Subcutaneous abdominal adipose tissue (tissue), 5 donors: ENCODE data around the gene SLC1A1.

Experiments
- H3K27ac ChIP-seq: one replicate; pipeline ENCODE4 v1.7.0; 2013; ENCODE audit warnings: low read depth, mild to moderate bottlenecking, inconsistent platforms, low read length, moderate library complexity
- H3K27me3 ChIP-seq, 5 donors: one replicate each; pipeline ENCODE4 v1.7.0; 2013; ENCODE audit warnings: low read length in 5 of 5, inconsistent platforms in 1 of 5; ENCODE audit not compliant: control insufficient read depth in 5 of 5, insufficient read depth in 4 of 5
- H3K36me3 ChIP-seq, 5 donors: one replicate each; pipeline ENCODE4 v1.7.0; 2013; ENCODE audit warnings: low read length in 5 of 5; ENCODE audit not compliant: control insufficient read depth in 5 of 5, insufficient read depth in 5 of 5
- H3K4me1 ChIP-seq, 5 donors: one replicate each; pipeline ENCODE4 v1.7.0; 2013; ENCODE audit warnings: low read length in 5 of 5, mild to moderate bottlenecking in 3 of 5, moderate library complexity in 1 of 5; ENCODE audit not compliant: control insufficient read depth in 5 of 5, insufficient read depth in 5 of 5
- H3K4me3 ChIP-seq, 5 donors: one replicate each; pipeline ENCODE4 v1.7.0; 2013; ENCODE audit warnings: low read length in 5 of 5, low read depth in 1 of 5
- H3K9ac ChIP-seq, 5 donors: one replicate each; pipeline ENCODE4 v1.7.0; 2013; ENCODE audit warnings: low read length in 5 of 5, mild to moderate bottlenecking in 4 of 5, moderate library complexity in 3 of 5
- H3K9me3 ChIP-seq, 5 donors: one replicate each; pipeline ENCODE4 v1.7.0; 2013; ENCODE audit warnings: low read length in 5 of 5; ENCODE audit not compliant: control insufficient read depth in 5 of 5
- donor health status: healthy.
- donor health status: healthy.
- donor health status: healthy.
- donor health status: healthy.
- donor health status: healthy.

SLC1A1 gene

GRCh38 chr9:4502444-4502843 lies 12.2 kb downstream of the SLC1A1 start:
- Histone ChIP-seq H3K27ac (no peak overlapping the region), H3K27me3 (no peaks in the 10 kb centered on the region), H3K36me3 (no peaks in the 10 kb centered on the region), H3K9me3 (no peaks in the 10 kb centered on the region), H3K4me3 (no peak overlapping the region), H3K4me1 (peaks cover 0 to 3% (median 0%) of the 10 kb centered on the region in 5 donors), H3K9ac (no peak overlapping the region)

DNA sequence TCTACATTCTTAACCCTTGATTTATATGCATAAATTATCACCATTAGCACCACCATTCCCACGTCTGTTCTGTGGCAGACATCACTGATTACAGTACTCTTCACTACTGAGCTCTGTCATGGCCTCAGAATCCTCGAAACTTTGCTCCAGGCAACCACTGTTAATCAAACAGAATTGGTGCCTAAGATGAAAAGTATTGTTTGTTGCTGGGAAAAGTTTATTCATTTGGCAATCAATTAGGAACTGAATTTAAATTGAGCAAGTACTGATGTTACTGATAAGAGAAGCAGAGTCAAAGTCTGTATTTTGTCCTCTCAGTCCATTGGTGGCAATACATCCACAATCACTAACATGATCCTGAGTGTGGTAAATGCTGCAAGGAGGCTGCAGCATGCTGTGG lies 12.8 kb downstream of the SLC1A1 start:
- H3K27me3 ChIP-seq, result no peaks in the 10 kb centered on the region
- H3K9ac ChIP-seq, result no peak overlapping the region
- no peaks in the 10 kb centered on the region for H3K9me3 ChIP-seq
- H3K36me3 ChIP-seq, result no peaks in the 10 kb centered on the region
- H3K27ac ChIP-seq, result no peak overlapping the region
- H3K4me1 ChIP-seq, result peaks cover 0 to 3% (median 0%) of the 10 kb centered on the region in 5 donors
- no peak overlapping the region for H3K4me3 ChIP-seq

DNA sequence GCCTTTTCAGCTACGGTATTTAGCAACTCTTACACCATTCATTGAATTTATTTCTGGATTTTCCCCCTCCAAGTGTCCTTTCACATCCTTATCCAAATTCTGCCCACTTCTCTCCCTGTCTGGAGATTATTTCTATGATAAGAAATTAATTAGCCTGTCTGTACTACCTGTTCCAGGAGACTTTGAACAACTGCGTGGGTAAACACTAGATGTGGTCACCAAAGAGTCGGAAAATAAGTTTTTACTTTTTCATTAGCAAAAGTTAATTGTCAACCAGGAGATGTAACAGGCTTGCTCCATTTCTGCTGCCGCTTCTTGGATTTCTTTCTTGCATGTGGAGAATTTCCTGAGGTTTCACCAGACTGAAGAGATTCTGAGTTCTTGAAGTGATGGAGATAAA lies 14.0 kb downstream of the SLC1A1 start:
- H3K27ac ChIP-seq, result no peak overlapping the region
- no peaks in the 10 kb centered on the region for H3K36me3 ChIP-seq
- H3K4me3 ChIP-seq, result no peak overlapping the region
- H3K9me3 ChIP-seq, result no peaks in the 10 kb centered on the region
- no peaks in the 10 kb centered on the region for H3K27me3 ChIP-seq
- no peak overlapping the region for H3K9ac ChIP-seq
- H3K4me1 ChIP-seq, result peaks cover 0 to 3% (median 0%) of the 10 kb centered on the region in 5 donors

DNA sequence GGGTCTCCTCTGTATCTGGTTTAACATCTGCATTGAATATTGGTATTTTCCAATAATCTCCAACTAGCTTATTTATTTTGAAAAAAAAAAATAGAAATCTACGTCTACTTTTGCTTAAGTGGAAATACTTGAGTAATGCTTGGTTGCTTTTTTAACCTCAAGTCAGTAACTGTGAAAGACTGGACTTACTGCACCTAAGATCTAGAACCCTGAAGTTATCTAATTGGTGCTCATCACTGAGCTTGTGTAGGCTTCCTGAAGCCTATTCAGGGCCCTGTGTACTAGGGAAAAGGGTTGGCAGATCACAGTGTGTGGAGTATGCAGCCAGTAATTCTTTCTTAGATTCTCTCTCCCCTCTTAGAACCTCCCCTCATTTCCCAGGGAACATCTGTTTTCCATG lies 16.2 kb downstream of the SLC1A1 start:
- no peaks in the 10 kb centered on the region for H3K4me1 ChIP-seq
- H3K9ac ChIP-seq, result no peak overlapping the region
- H3K27ac ChIP-seq, result no peak overlapping the region

DNA sequence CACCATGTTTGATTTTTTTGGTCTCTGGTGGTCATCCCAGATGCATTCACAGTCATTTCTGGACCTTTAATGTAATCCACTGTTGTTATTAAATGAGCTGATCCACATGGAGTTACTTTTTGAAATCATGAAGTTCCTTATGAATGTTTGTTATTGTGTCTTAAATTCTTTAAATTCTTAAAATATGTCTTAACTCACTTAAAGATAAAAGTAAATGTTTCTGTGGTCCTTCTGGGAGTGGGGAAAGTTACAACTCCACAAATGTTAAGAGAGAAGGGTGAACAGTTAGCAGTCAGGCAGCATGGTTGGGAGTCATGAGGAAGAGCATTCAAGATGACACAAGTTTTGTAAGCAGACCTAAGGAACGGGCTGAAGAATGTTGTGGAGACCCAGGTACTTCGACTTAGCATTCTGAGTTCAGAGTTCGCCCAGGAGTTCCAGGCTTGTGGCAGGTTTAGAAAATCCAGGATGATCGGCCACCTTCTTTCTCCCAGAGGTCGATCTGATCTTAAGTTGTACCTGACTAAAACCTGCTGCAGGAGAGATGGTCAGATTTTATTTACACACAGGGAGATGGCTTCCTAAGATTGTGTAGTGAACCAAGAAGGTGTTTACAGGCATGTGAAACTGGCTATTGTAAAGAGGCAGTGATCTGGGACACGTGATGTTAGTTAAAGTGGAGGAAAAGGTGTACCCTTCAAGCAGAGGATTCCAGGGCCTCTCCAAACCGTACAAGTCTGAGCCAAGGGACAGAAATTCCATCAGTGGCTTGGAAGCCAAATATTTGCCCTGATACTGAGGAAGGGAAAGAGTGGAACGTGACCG lies 17.2 kb downstream of the SLC1A1 start:
- Histone ChIP-seq H3K4me3 (no peak overlapping the region), H3K27ac (no peak overlapping the region), H3K27me3 (no peaks in the 10 kb centered on the region), H3K36me3 (no peaks in the 10 kb centered on the region), H3K4me1 (no peaks in the 10 kb centered on the region), H3K9ac (no peak overlapping the region), H3K9me3 (peaks cover 0 to 4% (median 0%) of the 10 kb centered on the region in 5 donors)

More for the DNA sequence above, 16.2 kb downstream of the SLC1A1 start:
- H3K4me3 ChIP-seq, result no peak overlapping the region
- peaks cover 0 to 4% (median 0%) of the 10 kb centered on the region in 5 donors for H3K9me3 ChIP-seq
- no peaks in the 10 kb centered on the region for H3K27me3 ChIP-seq
- no peaks in the 10 kb centered on the region for H3K36me3 ChIP-seq

DNA sequence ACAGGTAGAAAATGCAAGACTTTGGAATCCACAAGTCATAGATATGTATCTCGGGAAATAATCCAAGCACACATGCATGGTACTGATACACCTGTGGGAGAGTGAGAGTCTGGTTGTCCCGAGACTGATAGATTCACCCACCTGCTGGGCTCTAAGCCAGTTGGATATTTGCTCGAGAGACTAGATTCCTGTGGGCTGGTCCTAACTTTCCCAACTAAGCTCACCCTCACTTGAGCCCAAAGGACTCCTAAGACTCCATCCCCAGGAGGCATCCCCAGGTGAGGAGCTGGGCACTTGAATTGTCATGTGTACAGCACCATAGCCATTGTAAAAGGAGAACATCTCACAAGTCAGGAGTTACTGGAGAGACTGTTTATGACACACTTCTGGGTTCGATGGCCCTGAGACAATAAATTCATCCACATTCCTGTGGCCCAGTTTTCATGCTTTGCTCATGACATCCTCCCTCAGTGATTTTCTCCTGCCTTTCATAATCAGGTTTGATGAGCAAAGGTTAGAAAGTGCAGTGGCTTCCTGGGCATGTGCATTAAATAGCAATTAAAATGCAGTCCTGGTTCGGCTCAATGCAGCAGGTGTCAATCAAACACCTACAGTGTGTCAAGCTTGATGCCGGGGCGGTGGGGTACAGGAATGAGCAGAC lies 18.1 kb downstream of the SLC1A1 start:
- H3K36me3 ChIP-seq, result no peaks in the 10 kb centered on the region
- peaks cover 0 to 4% (median 0%) of the 10 kb centered on the region in 5 donors for H3K9me3 ChIP-seq
- no peak overlapping the region for H3K9ac ChIP-seq
- no peak overlapping the region for H3K27ac ChIP-seq
- H3K27me3 ChIP-seq, result no peaks in the 10 kb centered on the region
- no peaks in the 10 kb centered on the region for H3K4me1 ChIP-seq
- no peak overlapping the region for H3K4me3 ChIP-seq

DNA sequence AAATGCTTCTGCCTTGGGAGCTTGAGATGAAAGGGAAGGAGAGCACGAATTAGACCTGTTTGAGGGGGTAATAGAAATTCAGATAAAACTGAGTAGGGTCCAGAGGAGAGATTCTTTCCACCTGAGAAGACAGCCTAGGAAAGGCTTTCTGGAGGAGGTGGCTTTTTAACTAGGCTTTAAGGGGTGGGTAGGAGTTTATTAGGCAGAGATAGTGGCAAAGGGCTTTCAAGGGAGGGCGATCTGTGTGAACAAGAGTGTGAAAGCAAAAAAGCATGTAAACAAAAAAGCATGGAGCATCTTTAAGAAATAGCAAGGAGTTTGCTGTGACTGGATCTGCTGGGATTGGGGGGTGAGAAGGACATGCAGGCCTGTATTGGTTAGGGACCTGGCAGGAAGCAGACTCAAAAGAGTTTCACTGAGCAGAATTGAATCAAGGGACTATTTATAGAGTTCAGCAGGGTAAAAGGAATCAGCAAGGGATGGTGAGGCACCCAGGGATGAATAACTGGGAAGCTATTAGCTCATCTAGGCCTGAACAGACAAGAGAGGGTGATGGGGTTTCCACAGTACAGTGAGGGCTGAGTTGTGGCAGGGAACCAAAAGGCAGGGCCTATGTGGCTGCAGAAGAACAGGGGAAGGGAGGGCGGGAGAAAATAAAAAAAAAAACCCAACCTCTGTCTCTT lies 18.8 kb downstream of the SLC1A1 start:
- H3K4me3 ChIP-seq, result no peak overlapping the region
- no peaks in the 10 kb centered on the region for H3K36me3 ChIP-seq
- no peaks in the 10 kb centered on the region for H3K27me3 ChIP-seq
- no peak overlapping the region for H3K9ac ChIP-seq
- no peaks in the 10 kb centered on the region for H3K4me1 ChIP-seq
- H3K27ac ChIP-seq, result no peak overlapping the region
- H3K9me3 ChIP-seq, result peaks cover 0 to 4% (median 0%) of the 10 kb centered on the region in 5 donors

DNA sequence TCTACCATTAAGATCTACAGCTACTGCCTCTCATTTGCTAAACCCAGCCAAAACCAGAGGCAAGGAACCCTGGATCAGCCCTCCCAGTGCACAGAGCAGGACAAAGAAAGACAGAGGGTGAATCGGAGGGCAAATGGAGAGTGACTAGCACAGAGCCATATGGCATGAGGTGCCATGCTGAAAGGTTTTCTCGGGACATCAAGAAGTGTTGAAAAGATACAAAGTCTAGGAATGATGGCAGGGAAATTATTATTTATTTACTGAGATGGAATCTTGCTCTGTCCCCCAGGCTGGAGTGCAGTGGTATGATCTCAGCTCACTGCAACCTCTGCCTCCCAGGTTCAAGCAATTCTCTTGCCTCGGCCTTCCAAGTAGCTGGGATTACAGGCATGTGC lies 19.3 kb downstream of the SLC1A1 start:
- no peak overlapping the region for H3K9ac ChIP-seq
- peaks cover 0 to 4% (median 0%) of the 10 kb centered on the region in 5 donors for H3K9me3 ChIP-seq
- no peaks in the 10 kb centered on the region for H3K36me3 ChIP-seq
- no peak overlapping the region for H3K27ac ChIP-seq
- H3K4me1 ChIP-seq, result no peaks in the 10 kb centered on the region
- H3K27me3 ChIP-seq, result no peaks in the 10 kb centered on the region
- no peak overlapping the region for H3K4me3 ChIP-seq

GRCh38 chr9:4510546-4511322 lies 20.5 kb downstream of the SLC1A1 start:
- Histone ChIP-seq H3K9me3 (peaks cover 0 to 4% (median 0%) of the 10 kb centered on the region in 5 donors), H3K36me3 (no peaks in the 10 kb centered on the region), H3K4me3 (no peak overlapping the region), H3K27me3 (no peaks in the 10 kb centered on the region), H3K9ac (no peak overlapping the region), H3K4me1 (no peaks in the 10 kb centered on the region), H3K27ac (no peak overlapping the region)
